ENCODE data around the gene GAL3ST1.
A peak's percentile ranks its signal among the peaks of the same experiment; 100 is the strongest.

GAL3ST1 gene

GRCh38 chr22:30607939-30608338 is 33.5 kb upstream of the GAL3ST1 start:
- no peaks in the 10 kb centered on the region for H3K9me3 ChIP-seq
- H3K27ac ChIP-seq: no peak overlapping the region
- peaks cover 0 to 27% (median 14%) of the 10 kb centered on the region in 4 donors for H3K4me1 ChIP-seq
- H3K27me3 ChIP-seq: no peaks in the 10 kb centered on the region
- peaks cover 0 to 24% (median 6%) of the 10 kb centered on the region in 3 donors for H3K36me3 ChIP-seq
- intact Hi-C loops (cut with DNase I; ENCODE audit: low total_unique reads): no loop called here
- TF ChIP-seq, protein P1, sequence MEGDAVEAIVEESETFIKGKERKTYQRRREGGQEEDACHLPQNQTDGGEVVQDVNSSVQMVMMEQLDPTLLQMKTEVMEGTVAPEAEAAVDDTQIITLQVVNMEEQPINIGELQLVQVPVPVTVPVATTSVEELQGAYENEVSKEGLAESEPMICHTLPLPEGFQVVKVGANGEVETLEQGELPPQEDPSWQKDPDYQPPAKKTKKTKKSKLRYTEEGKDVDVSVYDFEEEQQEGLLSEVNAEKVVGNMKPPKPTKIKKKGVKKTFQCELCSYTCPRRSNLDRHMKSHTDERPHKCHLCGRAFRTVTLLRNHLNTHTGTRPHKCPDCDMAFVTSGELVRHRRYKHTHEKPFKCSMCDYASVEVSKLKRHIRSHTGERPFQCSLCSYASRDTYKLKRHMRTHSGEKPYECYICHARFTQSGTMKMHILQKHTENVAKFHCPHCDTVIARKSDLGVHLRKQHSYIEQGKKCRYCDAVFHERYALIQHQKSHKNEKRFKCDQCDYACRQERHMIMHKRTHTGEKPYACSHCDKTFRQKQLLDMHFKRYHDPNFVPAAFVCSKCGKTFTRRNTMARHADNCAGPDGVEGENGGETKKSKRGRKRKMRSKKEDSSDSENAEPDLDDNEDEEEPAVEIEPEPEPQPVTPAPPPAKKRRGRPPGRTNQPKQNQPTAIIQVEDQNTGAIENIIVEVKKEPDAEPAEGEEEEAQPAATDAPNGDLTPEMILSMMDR (IDR thresholded peaks at IDR 0.05): no peak
- DNase-seq: no peak
- peak overlapping the region; percentile 52 to 59 for H3K4me3 ChIP-seq

DNA sequence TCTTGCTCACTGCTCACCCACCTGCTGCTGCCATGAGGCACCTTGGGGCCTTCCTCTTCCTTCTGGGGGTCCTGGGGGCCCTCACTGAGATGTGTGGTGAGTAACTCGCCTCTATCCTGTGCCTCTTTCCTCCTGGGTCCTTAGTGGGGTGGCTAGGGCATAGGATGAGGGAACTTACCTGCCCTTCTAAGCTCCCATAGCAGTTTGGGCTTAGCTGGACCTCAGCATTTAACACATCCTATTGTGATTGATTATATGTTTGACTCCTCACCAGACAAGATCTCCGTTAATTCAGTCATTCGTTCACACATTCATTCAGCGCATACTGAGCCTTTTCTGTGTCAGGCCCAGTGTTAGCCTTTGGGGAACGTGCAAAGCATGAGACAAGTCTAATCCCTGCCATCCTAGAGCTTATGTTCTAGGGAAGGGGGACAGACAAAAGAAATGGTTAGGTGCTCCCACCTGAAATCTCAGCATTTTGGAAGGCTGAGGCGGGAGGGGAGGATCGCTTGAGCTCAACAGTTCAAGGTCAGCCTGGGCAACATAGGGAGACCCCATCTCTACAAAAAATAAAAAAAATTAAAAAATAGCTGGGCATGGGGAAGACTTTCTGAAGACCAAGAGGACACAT is 33.0 kb upstream of the GAL3ST1 start:
- H3K27ac ChIP-seq: peak overlapping the region; percentile 40 to 54
- intact Hi-C loops (cut with DNase I; ENCODE audit: low total_unique reads): no loop called here
- H3K36me3 ChIP-seq: peaks cover 0 to 19% (median 6%) of the 10 kb centered on the region in 3 donors
- H3K4me1 ChIP-seq: peaks cover 0 to 27% (median 14%) of the 10 kb centered on the region in 4 donors
- TF ChIP-seq, protein P1 (IDR thresholded peaks at IDR 0.05): no peak
- H3K27me3 ChIP-seq: no peaks in the 10 kb centered on the region
- peak overlapping the region; percentile 52 to 59 for H3K4me3 ChIP-seq
- no peaks in the 10 kb centered on the region for H3K9me3 ChIP-seq
- no peak for DNase-seq

GRCh38 chr22:30606455-30607299 is 32.2 kb upstream of the GAL3ST1 start, which contains the start of gene TCN2:
TSS of gene TCN2 (plus strand) at chr22:30607174. CDS start at chr22:30607332, 158 bp downstream.
- peak; percentile 70 to 83 for DNase-seq
- Histone ChIP-seq H3K36me3 (peaks cover 0 to 14% (median 6%) of the 10 kb centered on the region in 3 donors), H3K4me1 (peaks cover 0 to 27% (median 14%) of the 10 kb centered on the region in 4 donors), H3K27ac (peak within 1 kb of the TSS; percentile 40 to 54), H3K9me3 (no peaks in the 10 kb centered on the region), H3K4me3 (peak within 1 kb of the TSS; percentile 52 to 59), H3K27me3 (no peaks in the 10 kb centered on the region)
- intact Hi-C loops (cut with DNase I; ENCODE audit: low total_unique reads): no loop called here
- TF ChIP-seq, protein P1 (IDR thresholded peaks at IDR 0.05): peak in 1 of 2 experiments; percentile 17

GRCh38 chr22:30605449-30606110 is 31.1 kb upstream of the GAL3ST1 start:
- intact Hi-C loops (cut with DNase I; ENCODE audit: low total_unique reads): no loop called here
- Histone ChIP-seq H3K9me3 (no peaks in the 10 kb centered on the region), H3K27ac (no peak overlapping the region), H3K4me3 (peak overlapping the region; percentile 52 to 59), H3K4me1 (peaks cover 0 to 27% (median 14%) of the 10 kb centered on the region in 4 donors), H3K36me3 (peaks cover 0 to 3% (median 0%) of the 10 kb centered on the region in 3 donors), H3K27me3 (no peaks in the 10 kb centered on the region)
- DNase-seq: peak; percentile 35 to 74
- TF ChIP-seq, protein P1 (IDR thresholded peaks at IDR 0.05): peak; percentile 52 to 60

- intact Hi-C loops (cut with DNase I; ENCODE audit: low total_unique reads): no loop called here
- TF ChIP-seq, protein P1 (IDR thresholded peaks at IDR 0.05): no peak
- Histone ChIP-seq H3K4me3 (no peak overlapping the region), H3K27me3 (peaks cover 0 to 2% of the 10 kb centered on the region in 2 donors), H3K9me3 (no peaks in the 10 kb centered on the region), H3K4me1 (peaks cover 0 to 27% (median 14%) of the 10 kb centered on the region in 4 donors), H3K36me3 (no peaks in the 10 kb centered on the region), H3K27ac (no peak overlapping the region)
- DNase-seq: no peak
Measured at GRCh38 chr22:30604723-30605122, 30.3 kb upstream of the GAL3ST1 start.

Data from tibial artery (tissue), 4 donors.